ENCODE data around the gene MLLT10.

The MLLT10 gene

DNA sequence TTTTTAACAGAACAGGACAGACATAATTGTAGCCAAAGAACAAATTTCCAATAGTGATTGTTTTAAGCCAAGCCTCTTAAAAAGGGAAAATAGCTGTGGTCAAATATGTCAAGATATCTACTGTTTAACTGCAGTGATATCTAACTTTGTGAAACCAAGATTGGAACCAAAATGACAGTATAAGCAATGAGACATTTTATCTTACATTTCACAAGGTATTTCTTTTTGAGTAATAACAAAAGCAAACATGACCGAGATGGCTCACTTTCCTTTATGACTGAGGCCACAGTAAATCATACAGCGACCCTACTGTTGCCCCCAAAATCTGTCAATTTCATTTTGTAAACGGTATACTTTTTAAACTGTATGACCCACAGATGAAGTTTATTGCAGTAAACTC, 215.8 kb downstream of the MLLT10 start:
- no peak for DNase-seq

- DNase-seq, result no peak
These were observed 216.4 kb downstream of the MLLT10 start for GRCh38 chr10:21750424-21750823.

DNA sequence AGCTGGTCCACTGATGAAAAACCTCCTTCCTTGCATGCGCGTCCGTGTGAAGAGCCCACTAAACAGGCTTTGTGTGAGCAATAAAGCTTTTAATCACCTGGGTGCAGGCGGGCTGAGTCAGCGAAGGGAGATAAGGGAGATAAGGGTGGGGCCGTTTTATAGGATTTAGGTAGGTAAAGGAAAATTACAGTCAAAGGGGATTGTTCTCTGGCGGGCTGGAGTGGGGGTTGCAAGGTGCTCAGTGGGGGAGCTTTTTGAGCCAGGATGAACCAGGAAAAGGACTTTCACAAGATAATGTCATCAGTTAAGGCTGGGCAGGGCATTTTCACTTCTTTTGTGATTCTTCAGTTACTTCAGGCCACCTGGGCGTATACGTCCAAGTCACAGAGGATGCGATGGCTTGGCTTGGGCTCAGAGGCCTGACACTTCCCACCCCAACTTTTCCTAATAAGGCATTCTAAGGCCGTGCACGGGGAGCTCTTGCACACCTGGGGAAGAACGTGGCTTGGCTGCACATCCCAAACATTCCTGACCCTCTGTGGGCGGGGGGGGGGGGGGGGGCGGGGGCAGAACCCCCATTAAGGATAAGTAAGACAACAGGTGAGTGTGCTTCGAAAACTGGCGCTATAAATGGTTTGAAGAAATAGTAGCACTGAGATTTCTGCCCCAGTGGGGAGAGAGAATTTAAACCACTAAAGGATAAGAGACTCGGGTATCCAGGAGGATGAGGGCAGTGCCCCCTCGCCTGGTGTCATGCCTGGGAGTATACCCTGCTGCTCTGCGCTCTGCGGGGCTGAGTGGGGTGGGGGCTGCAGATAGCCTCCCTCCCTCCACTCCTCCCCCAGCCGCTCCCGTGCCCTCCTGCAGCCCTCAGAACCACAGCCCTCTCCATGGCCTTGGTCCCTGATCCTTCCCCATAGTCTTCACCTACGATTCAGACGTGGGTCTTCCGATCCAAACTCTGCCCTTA, 217.6 kb downstream of the MLLT10 start:
- no peak for DNase-seq

DNA sequence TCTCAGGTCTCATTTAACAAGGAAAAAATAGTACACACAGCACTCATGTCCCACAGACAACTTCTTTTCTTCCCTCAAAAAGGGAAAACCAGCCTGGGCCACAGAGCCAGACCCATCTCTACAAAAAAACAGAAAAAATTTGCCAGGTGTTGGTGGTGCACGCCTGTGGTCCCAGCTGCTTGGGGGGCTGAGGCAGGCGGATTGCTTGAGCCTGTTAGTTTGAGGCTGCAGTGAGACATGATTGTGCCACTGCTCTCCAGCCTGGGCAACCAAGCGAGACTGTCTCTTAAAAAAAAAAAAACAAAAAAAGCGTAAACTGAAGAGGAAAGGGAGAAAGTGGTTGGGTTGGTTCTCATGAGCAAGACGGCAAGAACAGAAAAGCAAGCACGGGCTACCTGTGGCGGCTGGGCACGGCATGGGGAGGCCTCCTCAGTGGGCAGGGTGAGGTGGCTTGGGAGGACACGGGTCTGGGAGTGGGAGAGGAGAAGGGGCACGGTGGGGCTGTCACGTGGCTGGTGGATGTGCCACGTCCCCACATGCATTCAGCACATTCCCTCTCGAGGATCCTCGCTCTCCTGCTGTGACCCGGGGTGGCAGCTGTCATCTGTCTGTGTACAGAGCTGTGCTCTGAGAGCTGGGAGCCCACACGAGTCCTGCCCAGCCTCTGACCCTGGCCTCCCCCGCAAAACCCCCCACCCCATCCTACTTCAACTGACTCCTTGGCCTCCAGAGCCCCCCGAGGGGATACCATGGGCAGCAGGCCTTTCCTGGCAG, 219.7 kb downstream of the MLLT10 start:
- peak; percentile 25 for DNase-seq

DNA sequence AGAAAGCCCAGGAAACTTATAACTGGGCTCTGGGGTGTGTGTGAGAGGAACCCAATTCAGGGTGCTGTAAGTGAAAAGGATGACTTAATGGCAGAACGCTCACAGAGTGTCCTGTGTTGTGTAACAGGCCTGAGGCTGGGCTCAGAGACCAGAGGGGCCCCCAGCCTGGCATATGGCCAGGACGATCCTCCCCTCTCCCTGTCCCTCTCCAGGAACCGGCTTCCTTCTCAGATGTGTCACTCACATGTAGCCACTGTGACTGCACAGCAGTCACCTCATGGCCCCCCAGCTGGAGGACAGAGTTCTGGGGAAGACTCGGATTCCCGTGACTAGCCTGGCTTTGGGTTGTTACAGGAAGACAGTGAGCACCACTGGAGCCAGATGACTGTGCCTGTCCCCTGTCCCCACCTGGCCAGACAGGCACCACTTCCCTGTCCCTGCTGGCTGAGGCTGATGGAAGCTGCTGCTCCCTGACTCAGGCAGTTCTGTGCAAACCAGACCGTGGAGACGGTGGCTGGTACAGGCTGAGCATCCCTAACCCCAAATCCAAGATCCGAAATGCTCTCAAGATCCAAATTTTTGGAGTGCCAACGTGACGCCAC, 220.5 kb downstream of the MLLT10 start:
- no peak for DNase-seq

GRCh38 chr10:21756707-21757106, 222.7 kb downstream of the MLLT10 start:
- no peak for DNase-seq

DNA sequence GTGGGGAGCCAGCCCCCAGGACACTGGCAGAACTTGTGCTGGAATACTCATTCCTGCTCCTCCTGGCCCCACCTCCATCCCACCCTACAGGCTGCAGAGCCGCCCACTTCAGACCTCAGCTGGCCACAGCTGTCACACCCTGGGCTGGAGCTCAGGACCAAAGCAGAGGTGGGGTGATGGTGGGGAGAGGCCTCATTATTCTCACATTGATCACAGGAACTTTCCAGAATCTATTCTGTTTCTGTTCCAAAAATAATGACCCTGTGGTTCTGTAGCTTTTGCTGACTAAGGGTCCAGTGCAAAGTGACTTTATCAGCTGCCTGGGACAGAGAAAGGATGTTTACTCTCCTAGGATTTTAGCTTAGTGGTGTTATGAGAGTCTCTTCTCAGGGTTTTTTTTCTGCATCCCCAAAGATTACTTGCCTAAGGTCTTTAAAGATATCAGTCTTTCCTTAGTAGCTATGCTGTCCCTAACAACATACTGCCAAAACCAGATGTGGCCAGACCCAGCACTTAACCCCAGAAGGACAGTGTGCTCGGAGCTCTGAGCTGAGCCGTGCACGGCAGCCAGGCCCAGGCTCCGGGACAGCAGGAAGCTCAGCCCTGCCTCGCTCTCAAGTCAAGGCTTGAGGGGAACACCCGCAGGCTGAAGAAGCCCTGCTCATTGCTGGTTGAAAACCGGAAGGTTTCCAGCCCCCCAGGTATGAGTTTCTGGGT, 223.3 kb downstream of the MLLT10 start:
- DNase-seq, result no peak

- no peak for DNase-seq
These were observed 224.2 kb downstream of the MLLT10 start for GRCh38 chr10:21758239-21758638.

DNA sequence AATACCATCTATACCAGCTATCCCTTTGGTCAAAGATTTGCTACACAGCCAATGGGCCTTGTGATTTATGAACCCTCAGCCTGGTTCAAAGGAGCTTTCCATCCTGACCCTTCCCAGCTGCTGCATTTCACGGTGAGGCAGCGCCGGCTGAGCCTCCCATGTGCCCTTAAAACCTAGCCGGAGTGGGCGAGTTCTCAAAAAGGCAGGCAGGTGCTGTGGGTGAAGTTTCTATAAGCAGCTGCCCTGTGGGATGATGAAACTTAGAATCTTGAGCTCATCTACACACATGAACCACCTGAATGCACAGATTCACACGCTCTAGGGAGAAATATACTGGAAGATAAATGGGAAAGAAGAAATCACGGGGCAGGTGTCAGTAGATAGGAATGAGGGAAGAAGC, 224.7 kb downstream of the MLLT10 start:
- no peak for DNase-seq

DNA sequence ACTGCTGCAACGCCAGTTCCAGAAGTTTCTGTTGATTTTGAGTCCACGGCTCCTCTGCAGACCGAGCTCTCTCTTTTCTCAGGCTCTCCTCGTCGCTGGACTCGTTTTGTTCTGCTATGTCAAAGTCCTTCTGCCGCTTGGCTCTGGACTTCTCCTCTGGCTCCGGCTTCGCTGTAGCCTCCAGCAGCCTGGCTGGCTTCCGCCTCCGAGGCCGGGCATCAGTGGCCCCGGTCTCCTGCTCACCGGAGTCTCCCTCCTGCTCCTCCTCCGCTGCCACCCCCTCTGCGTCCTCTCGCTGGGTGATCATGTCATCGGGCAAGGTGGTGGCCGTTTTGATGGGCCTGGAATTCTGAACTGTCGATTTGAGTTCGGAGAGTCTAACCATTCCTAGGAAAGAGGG, 225.2 kb downstream of the MLLT10 start:
- DNase-seq, result no peak

DNA sequence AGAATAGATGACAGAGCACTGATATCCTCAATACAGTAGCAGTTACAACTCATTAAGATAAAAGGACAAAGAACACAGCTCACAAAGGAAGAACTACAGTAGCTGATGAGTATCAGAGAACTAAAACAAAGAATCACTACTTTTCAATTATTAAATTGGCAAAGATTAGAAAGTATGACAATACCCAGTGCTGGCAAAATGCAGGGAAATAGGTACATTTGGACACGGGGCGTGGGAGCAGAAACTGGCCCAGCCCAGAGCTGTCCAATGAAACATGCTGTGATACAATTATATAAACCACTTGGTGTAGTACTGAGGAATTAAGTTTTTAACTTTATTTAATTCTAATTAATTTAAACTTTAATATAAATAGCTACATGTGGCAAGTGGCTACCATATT, 226.3 kb downstream of the MLLT10 start:
- no peak for DNase-seq

DNA sequence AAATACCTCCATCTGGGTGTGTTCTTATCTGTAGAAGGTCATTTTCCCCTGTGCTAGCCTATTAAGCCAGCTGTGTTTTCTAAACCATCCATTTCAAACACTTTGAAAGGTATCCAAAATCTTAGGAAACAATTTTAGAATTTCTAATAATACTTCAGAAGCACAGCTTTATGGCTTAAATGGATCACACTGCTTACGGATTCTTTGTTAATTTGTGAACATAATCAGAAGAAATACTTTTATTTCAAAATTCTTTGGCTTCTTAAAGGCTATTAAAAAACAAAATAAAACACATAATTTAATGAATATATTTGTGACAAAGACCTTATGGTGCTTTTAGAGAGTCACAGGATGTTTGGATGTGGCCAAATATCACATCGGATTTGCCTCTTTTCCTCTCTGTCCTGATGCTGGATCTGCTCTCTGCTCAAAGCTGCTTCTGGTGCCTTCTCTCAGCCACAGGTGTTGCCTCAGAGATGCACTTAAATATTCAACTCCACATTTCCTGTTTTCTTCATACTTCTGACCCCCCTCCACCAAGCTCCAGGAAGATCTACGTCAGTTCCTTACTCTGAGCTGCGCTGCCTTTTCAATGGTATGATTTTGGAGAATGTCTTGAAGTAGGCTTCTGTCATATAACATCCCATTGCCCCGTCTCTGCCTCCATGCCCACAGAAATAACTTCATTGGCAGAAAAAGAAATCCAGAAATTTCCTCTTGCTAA, 230.6 kb downstream of the MLLT10 start:
- no peak for DNase-seq

GRCh38 chr10:21769041-21769440, 235.0 kb downstream of the MLLT10 start:
- DNase-seq, result no peak

GRCh38 chr10:21771219-21771618, 237.2 kb downstream of the MLLT10 start:
- DNase-seq, result no peak

- no peak for DNase-seq
These were observed 242.9 kb downstream of the MLLT10 start for GRCh38 chr10:21776883-21777282.

DNA sequence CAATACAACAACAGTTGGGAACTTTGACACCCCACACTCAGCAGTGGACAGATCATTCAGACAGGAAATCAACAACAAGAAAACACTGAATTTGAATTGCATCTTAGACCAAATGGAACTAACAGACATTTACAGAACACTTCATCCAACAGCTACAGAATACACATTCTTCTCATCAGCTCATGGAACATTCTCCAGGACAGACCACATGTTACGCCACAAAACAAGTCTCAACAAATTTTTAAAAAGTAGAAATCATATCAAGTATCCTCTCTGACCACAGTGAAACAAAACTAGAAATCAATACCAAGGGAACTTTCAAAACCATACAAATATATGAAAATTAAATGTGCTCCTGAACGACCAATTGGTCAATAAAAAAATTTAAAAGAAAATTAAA, 257.2 kb downstream of the MLLT10 start:
- no peak for DNase-seq
